8988T (cell line): ENCODE results near the gene IDH2.
A peak's percentile ranks its signal among the peaks of the same experiment; 100 is the strongest.
"Not testable (repeated sequence)": the region's sequence is repeated elsewhere in the genome, so short reads cannot be mapped to it uniquely, and the experiment has no call there.

ENCODE experiments used
- DNase-seq: peaks from one replicate; pipeline ENCODE4 v3.0.0; 2011

Gene IDH2

GRCh38 chr15:90101969-90102890 lies at the start of gene IDH2:
Gene IDH2, minus strand, starts transcription at chr15:90102468. Its CDS starts 78 bp downstream, at chr15:90102390.
- DNase-seq = peak; percentile 89

DNA sequence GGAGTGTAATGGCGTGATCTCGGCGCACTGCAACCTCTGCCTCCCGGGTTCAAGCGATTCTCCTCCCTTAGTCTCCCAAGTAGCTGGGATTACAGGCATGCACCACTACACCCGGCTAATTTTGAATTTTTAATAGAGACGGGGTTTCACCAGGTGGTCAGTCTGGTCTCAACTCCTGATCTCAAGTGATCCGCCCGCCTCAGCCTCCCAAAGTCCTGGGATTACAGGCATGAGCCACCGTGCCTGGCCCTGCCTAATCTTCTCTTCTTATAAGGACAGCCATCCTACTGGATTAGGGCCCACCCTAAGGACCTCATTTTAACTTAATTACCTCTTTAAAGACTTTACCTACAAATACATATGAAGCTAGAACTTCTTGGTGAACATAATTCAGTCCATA lies 48.3 kb upstream of the IDH2 start:
- not testable (repeated sequence) for DNase-seq

DNA sequence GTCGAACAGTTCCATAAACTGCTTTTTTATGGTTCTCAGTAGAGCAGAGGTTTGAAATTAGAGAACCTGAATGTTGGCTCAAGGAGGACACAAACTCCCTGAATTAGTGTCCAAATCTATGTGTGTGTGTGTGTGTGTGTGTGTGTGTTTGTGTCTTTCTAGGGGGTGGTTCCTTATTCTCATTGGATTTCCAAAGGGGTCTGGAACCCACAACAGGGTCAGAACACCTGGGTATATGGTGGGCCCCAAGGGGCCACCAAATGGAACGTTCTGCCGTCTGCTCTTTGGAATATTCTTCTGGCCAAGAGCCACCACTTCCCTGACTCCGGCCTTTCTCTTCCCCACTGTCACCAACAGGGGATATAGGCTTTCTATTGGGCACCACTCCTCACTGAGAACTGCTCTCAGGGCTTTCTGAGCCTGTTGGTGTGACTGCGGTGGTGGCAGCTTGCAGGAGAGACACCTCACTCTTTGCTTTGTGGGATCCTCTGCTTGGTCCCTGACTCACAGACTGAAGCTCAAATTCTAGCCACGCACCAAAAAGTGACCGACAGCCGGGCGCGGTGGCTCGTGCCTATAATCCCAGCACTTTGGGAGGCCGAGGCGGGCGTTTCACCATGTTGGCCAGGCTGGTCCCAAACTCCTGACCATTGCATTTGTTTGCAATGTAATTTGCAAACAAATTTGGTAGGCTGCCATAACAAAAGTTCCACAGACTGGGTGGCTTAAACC lies 47.5 kb upstream of the IDH2 start:
- DNase-seq = no peak

- not testable (repeated sequence) for DNase-seq
These were observed 44.0 kb upstream of the IDH2 start for GRCh38 chr15:90146198-90146761.

DNA sequence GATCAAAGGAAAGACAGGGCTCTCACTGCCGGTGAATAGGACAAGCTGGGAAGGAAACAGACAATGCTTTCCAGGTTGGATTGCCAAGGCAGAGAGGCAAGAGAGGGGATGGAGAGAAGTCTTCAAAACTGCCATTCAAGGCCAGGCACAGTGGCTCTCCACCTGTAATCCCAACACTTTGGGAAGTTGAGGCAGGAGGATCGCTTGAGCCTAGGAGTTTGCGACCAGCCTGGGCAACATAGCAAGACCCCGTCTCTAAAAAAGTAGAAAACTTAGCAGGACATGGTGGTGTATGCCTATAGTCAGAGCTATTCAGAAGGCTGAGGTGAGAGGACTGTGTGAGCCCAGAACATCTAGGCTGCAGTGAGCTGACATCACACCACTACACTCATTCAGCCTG lies 43.5 kb upstream of the IDH2 start:
- DNase-seq = no peak

GRCh38 chr15:90145259-90145658 lies 43.0 kb upstream of the IDH2 start:
- DNase-seq = no peak

DNA sequence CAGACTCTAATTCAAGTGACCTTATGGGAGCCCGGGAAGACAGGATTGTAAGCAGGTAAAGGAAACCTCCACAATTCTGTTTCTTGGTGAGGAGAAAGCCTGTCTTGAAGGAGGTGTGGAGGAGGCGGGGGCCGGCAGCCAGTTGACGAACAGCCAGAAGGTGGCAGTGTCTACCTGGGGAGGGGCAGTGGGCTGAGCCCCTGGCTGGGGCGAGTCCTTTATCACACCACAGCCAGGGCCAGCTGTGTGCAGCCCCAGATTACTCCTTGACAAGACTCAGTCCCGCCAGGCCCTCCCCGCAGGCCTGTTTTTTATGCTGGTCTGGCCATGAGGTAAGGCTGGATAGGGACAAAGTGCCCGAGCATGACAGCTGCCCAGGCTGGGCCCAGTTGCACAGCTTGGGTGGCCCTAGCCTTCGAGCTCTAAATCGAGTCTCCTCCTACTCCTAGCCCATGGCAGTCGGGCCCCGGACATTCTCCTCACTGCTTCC lies 40.9 kb upstream of the IDH2 start:
- peak; percentile 56 for DNase-seq

DNA sequence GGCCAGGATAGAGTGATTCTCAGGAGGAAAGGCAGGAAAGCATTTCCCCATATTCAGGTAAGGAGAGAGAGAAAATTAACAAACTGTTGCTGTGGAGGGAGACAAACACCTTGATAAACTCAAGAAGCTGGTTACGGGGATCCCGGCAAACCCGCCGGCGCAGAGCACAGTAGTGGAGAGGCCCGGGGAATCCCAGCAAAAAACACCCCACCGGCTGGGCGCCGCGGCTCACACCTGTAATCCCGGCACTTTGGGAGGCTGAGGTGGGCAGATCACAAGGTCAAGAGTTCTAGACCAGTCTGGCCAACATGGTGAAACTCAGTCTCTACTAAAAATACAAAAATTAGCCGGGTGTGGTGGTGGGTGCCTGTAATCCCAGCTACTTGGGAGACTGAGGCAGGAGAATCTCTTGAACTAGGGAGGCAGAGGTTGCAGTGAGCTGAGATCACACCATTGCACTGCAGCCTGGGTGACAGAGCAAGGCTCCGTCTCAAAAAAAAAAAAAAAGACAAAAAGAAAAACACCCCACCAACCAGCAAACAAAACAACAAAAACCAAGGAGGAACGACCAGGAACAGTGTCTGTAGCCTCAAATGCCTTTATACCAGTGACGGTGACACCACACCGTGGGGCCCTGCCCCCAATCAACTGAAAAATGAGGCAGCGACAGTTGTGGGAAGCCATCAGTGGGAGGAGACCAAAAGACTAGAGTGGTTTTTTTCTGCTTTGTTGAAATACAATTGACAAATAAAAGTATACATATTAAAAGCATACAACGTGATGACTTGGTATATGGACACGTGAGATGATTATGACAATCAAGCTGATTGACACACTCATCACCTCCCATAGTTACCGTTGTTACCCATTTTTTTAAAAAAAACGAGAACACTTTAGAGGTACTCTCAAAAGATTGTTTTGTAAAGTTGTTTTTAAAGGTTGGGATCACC lies 40.2 kb upstream of the IDH2 start:
- no peak for DNase-seq

GRCh38 chr15:90141646-90142045 lies 39.4 kb upstream of the IDH2 start:
- no peak for DNase-seq

DNA sequence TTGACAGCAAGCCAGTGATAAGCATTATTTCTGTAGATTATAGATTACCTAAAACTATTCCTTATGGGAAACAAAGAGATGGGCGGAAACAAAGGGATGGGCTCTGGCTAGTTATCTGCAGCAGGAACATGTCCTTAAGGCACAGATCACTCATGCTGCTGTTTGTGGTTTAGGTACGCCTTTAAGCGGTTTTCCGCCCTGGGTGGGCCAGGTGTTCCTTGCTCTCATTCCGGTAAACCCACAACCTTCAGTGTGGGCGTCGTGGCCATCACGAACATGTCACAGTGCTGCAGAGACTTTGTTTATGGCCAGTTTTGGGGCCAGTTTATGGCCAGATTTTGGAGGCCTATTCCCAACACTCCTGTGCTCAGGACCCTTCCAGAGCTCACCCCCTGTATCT lies 37.3 kb upstream of the IDH2 start:
- DNase-seq = not testable (repeated sequence)

- DNase-seq = no peak
These were observed 36.0 kb upstream of the IDH2 start for GRCh38 chr15:90138071-90138833.

DNA sequence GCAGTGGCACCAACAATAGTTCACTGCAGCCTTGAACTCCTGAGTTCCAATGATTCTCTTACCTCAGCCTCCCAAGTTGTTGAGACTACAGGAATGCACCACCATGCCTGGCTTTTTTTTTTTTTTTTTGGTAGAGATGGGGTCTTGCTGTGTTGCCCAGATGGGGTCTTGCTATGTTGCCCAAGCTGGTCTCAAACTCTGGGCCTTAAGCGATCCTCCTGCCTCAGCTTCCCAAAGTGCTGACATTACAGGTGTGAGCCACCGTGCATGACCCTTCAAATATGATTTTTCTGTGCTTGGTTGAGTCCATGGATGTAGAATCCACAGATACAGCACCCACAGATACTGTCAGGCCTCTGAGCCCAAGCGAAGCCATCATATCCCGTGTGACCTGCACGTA lies 30.2 kb upstream of the IDH2 start:
- no peak for DNase-seq

DNA sequence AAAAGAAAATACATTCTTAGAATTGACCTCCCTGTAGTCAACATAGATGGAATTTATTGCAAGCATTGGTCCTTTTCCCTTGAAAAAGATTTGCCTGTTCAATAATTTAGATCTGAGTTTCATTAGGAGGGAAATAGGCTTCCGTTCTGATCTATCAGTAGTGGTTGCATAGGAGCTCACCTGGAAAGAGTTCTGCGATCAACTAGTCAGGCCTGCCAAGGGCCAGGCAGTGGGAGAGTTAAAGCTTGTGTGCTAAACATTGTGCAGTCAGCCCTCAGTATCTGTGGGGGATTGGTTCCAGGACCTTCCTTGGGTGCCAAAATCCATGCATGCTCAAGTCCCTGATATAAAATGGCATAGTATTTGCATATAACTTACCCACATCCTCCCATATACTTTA lies 29.6 kb upstream of the IDH2 start:
- DNase-seq = no peak

GRCh38 chr15:90130291-90130690 lies 28.0 kb upstream of the IDH2 start:
- no peak for DNase-seq

DNA sequence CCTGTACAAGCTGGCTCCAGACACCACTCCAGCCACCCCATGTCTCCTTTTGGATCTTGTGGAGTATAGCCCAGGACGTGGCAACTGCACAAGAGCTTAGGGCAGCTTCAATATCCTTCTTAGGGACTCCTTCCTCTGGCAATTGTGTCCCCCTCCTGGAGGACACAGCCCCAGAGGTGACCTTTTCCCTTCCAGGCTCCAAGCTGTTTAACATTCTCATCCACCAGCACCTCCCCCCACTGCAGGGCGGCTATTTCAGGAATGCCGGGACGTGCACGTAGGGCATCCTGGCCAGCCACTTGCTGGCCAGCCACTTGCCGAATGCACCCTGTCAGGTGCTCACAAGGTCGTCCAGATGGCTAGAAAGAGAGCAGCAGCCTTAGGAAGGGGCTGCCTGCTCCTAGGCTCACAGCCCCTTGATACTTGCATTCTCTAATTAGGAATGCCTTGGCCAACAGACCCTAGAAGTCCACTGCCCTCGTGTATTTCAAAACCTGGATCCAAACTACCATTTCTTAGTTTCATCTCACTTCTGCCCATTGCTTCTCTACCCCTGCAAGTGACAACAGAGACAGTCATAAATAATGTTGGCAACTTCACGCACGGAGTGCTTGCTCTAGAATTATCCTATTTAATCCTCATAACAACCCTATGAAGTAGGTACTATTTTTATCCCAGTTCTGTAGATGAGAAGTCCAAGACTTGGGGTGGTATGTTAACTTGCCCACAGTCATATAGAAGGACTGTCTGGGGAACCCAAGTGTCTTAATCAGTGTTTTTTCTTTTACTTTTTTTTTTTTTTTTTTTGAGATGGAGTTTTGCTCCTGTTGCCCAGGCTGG lies 24.5 kb upstream of the IDH2 start:
- DNase-seq = no peak

DNA sequence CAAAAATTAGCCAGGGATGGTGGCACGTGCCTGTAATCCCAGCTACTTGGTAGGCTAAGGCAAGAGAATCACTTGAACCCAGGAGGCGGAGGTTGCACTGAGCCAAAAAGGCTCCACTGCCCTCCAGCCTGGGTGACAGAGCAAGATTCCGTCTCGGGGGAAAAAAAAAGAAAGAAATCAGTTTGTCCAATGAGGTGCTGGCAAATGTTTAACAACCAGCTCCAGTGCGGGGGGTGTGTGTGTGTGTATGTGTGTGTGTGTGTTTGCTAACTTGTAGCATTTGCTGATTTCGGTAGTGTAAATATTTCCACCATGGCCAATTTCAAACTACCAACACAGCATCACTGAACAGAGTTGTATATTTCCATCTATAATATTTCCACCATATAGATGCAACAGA lies 23.8 kb upstream of the IDH2 start:
- DNase-seq = no peak

DNA sequence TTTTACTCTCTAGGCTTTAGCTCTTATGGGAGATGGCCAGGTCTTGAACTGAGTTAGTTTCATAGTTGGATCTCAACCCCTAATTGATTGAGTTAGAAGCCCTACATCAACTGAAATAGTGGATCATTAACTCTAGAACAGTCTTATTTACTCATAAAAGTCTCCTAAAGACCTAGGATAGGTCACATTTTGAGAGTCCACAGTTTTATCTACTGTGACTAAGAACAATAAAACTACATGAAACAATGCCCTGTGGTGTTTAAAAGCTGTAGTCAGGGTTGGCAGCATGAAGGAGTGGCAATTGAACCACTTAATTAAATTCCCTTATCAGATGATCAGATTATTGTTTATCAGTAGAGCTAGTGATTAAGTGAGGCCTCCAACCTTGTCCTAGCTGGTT lies 22.2 kb upstream of the IDH2 start:
- no peak for DNase-seq

GRCh38 chr15:90121086-90121485 lies 18.8 kb upstream of the IDH2 start:
- DNase-seq = no peak

GRCh38 chr15:90119367-90119766 lies 17.1 kb upstream of the IDH2 start:
- no peak for DNase-seq

DNA sequence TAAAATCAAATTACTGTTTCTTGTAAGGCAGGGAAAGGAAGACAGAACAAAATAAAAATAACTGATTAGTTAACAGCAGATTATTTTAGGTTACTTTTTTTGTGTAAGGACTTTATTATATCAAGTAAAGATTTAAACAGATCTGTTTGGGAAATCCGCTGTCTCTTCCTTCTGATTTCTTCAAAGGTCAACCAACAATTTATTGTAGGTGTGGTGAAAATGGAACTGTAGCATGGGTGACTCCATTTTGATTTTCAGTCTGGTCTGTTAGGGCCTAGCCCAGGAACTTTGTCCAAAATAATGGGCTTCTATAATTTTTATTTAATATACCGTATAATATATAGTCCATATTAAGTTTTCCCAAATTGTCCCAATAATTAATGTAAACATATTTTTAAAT lies 13.5 kb upstream of the IDH2 start:
- DNase-seq = no peak

- DNase-seq = no peak
These were observed 12.2 kb upstream of the IDH2 start for GRCh38 chr15:90114451-90114901.
